HCT116 (cell line): ENCODE results near the gene DNM1L.

Source experiments
- CTCF ChIP-seq, 3 experiments: fragments of 200-600 bp in 1 of 3; sonication (generic) in 1 of 3; IDR thresholded peaks in 2 of 3; conservative IDR thresholded peaks in 1 of 3; 2 replicates each; pipeline ENCODE4 v1.5.1; 2012 to 2017; ENCODE audit warnings: low read depth in 2 of 3, low read length in 2 of 3, antibody characterized with exemption in 1 of 3, borderline replicate concordance in 1 of 3, control low read depth in 1 of 3, mild to moderate bottlenecking in 1 of 3, mixed read lengths in 1 of 3, mixed run types in 1 of 3, moderate library complexity in 1 of 3; ENCODE audit not compliant: insufficient read depth in 1 of 3
- EZH2 ChIP-seq: fragments of 200-600 bp; sonication (generic); IDR thresholded peaks from 2 replicates; pipeline ENCODE4 v1.6.1; 2017; ENCODE audit warnings: antibody characterized with exemption, mixed run types
- EZH2phosphoT487 ChIP-seq: fragments of 200-600 bp; IDR thresholded peaks from 2 replicates; pipeline ENCODE4 v1.6.1; 2018; ENCODE audit warnings: antibody characterized with exemption, borderline replicate concordance
- POLR2A ChIP-seq: IDR thresholded peaks from 2 replicates; pipeline ENCODE4 v1.7.0; 2011; ENCODE audit warnings: borderline replicate concordance; ENCODE audit not compliant: insufficient read depth, insufficient read length; ENCODE audit errors: extremely low read depth
- ZFX ChIP-seq: fragments of 450-650 bp; IDR thresholded peaks from 2 replicates; pipeline ENCODE4 v1.6.1; 2017

GRCh38 chr12:32662665-32663064 is 16.4 kb upstream of the DNM1L start:
- TF ChIP-seq EZH2phosphoT487 = no peak
- TF ChIP-seq CTCF (IDR thresholded peaks at IDR 0.05 in 2 of 3, conservative IDR thresholded peaks at IDR 0.05 in 1 of 3; ENCODE audit: borderline replicate concordance in 1 of 3, insufficient read depth in 1 of 3, low read depth in 2 of 3, low read length in 2 of 3) = no peak
- TF ChIP-seq ZFX = no peak
- TF ChIP-seq POLR2A = no peak
- TF ChIP-seq EZH2 = no peak
